CD4-positive, alpha-beta T cell treated with Interleukin-1 beta for 1 hour (primary cell): ENCODE measurements around the gene HFE.
"Not testable (repeated sequence)": the region's sequence is repeated elsewhere in the genome, so short reads cannot be mapped to it uniquely, and the experiment has no call there.

Source experiments
- DNase-seq, 2 donors: peaks; one replicate each; pipeline ENCODE4 v3.0.0-alpha.2; 2020 to 2022

The HFE gene

GRCh38 chr6:26113570-26113969 is 26.3 kb downstream of the HFE start:
- DNase-seq: no peak

DNA sequence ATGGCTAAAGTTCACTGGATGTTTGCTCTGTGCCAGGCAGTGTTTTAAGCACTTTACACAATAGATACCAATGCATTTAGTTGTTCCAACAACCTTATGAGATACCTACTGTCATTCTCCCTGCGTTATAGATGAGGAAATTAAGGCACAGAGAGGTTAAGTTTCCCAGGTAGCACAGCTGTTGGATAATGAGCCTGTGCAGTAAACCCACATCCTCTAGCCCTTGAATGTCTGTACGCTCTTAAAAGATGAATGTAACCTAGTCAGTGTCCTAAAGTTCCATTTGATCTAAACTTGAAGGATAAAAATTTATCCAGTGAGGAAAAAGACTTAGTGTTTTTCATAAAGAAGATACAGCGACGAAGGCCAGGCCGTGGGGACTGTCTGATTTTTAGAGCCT is 28.0 kb downstream of the HFE start:
- no peak for DNase-seq

- DNase-seq: no peak
These were observed 29.0 kb downstream of the HFE start for GRCh38 chr6:26116267-26116666.

- no peak for DNase-seq
These were observed 31.8 kb downstream of the HFE start for GRCh38 chr6:26118999-26119398.

DNA sequence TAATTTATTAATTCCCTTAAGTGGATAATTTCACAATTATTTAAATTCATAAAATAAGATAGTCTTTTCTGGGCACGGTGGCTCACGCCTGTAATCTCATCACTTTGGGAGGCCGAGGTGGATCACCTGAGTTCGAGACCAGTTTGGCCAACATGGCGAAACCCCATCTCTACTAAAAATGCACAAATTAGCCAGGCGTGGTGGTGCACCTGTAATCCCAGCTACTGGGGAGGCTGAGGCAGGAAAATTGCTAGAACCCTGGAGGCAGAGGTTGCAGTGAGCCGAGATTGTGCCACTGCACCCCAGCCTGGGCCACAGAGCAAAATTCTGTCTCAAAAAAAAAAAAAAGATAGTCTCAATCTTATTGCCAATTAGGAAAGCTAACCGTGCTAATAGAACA is 32.9 kb downstream of the HFE start:
- not testable (repeated sequence) for DNase-seq

DNA sequence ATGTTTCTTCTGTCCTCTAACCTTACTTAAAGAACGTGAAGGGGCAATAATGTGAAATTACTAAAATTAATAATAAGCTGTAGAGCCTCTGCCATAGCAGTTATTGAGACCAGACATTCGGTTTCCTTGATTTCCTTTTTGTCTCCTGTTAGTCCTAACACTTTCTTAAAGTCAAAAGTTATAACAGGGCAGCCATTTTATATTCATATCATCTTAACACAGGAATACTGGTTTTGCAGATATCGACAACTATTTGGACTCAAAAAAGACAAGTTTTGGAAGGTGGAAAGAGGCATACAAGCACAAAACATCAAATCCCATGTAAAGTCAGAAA is 33.5 kb downstream of the HFE start:
- no peak for DNase-seq

DNA sequence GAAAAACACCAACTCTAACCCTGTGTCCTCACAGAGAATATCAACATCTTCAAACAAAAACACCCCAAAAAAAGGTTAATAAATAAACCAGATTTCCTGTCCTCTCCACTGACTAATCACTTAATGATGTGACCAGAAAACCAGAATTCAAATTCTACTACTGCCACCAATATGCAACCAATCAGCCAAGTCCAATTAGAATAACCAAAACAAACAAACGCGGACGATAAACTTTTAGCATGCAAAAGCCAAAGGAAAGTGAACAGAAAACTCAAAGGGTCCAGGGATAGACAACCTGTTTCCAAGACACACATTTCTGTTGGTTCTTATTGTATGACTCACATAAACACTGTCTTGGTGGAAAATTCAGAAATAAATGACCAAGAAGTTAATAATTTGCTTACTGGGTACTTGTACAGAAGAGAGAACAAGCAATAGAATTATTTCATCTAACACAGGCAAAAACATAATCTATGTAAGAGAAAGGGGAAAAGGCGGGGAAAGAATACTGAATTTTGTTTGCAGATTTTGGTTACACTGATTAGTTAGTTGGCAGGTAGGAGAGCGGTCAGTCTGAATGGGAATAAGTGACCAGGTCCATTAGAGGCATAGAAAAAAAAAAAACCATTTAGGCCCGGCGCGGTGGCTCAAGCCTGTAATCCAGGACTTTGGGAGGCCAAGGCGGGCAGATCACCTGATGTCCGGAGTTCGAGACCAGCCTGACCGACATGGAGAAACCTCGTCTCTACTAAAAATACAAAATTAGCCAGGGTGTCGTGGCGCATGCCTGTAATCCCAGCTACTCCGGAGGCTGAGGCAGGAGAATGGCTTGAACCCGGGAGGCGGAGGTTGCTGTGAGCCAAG is 34.1 kb downstream of the HFE start:
- DNase-seq: no peak

- no peak for DNase-seq
These were observed 34.8 kb downstream of the HFE start for GRCh38 chr6:26122005-26122388.

- no peak for DNase-seq
These were observed 35.2 kb downstream of the HFE start for GRCh38 chr6:26122402-26122792.

GRCh38 chr6:26122793-26123674 is 35.8 kb downstream of the HFE start:
- DNase-seq: peak; percentile 97

DNA sequence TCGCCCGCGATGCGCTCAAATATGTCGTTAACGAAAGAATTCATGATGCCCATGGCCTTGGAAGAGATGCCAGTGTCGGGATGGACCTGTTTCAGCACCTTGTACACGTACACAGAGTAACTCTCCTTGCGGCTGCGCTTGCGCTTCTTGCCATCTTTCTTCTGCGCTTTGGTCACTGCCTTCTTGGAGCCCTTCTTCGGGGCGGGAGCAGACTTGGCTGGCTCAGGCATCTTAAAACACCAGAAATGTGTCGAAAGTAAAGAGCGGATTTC is 36.4 kb downstream of the HFE start:
- no peak for DNase-seq

DNA sequence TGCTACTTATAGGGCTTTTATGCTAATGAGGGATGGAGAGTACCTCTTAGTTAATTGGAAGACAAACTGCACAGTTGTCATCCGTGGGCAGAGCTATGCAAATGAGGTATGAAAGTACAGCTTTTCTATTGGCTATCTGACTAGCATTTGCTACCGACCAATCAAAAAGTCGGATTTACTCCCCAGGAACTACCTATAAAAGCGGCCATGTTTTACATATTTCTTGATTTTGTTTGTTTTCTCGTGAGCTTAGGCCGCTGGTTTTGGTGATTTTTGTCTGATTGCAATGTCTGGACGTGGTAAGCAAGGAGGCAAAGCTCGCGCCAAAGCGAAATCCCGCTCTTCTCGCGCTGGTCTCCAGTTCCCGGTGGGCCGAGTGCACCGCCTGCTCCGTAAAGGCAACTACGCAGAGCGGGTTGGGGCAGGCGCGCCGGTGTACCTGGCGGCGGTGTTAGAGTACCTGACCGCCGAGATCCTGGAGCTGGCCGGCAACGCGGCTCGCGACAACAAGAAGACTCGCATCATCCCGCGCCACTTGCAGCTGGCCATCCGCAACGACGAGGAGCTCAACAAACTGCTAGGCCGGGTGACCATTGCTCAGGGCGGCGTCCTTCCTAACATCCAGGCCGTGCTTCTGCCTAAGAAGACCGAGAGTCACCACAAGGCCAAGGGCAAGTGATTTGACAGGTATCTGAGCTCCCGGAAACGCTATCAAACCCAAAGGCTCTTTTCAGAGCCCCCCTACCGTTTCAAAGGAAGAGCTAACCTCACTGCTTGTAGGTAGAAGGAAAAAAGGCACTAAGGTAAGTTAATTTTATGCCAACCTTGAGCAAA is 36.9 kb downstream of the HFE start:
- peak; percentile 93 to 96 for DNase-seq

DNA sequence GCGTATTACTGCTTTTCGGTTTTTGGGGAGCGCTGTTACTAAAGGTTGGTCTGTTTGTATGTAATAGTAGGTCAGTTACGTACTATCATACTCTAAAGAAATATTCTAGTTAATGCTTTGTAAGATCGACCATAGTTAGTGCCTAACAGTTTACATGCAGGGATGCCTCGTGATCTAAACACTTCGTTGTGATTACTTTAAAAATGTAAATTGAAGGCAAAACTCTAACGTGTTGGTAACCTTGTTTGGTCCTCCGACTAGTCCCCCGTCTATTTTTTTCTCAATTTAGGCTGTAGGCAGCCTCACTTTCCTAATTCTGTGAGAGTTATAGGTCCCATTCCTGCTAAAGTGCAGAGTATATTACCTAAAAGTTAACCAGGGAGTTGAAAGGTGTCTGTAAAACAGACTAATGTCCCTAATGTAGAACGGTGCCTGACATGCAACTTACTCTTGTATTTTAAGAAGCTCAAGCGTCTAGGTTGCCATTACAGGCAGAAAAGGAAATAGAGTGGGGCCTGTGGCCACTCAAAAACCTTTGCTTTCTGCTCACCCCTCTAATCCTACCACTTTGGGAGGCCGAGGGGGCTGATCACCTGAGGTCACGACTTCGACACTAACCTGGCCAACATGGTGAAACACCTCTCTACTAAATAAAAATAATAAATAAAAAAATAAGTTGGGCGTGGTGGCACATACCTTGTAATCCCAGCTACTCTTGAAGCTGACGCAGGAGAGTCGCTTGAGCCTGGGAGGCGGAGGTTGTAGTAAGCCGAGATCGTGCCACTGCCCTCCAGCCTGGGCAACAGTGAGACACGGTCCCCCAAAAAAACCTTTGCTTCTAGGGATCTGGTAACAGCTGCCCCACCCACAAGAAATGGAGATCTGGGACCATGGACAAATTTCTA is 37.8 kb downstream of the HFE start:
- no peak for DNase-seq

- DNase-seq: no peak
These were observed 39.4 kb downstream of the HFE start for GRCh38 chr6:26126394-26127235.

DNA sequence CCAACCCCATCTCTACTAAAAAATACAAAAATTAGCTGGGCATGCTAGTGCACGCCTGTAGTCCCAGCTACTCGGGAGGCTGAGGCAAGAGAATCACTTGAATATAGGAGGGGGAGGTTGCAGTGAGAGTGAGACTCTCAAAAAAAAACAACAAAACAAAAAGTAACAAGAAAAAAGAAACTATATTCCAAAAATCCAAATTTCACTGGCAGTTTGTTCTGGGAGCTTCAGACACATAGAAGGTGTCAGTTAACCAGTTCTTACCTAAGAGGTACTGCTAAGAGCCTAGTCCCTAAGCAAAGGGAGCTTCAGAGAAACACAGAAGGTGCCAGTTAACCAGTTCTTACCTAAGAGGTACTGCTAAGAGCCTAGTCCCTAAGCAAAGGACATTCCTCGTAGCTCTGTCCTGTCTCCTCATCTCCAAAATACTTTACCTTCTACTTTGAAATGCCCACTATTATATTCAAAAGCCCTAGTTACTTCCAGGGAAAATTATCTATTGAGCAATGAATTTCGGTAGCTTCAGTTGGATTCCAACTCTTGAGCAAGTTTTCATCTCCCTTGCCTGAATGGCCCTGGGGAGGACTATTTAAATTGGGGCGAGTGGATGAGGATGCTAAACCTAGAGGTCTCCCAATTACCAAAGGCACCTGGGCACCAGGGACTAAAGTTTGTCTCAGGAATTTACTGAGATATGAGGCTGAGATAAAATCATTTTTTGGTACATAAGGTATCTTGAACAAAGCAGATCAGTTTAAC is 41.0 kb downstream of the HFE start:
- DNase-seq: no peak

- no peak for DNase-seq
These were observed 42.4 kb downstream of the HFE start for GRCh38 chr6:26129656-26130055.

- DNase-seq: no peak
These were observed 43.5 kb downstream of the HFE start for GRCh38 chr6:26130581-26131249.

GRCh38 chr6:26131618-26132017 is 44.4 kb downstream of the HFE start:
- DNase-seq: no peak

DNA sequence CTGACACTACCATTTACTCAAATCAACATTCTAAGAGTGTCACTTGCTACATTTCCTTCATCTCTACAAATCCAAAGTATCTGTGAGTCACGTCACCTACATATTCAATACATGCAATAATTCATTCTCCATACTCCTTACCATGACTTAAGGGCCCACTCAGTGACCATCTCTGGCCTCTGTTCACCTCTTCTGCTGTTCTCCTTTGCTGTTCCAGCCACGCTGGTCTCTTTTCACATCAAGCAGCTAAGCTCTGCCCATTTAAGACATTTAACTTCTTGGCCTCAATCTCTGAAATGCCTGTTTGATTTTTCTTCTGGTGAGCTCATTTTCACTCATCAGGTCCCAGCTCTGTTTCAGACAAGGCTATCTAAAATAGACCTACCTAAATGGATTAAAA is 46.5 kb downstream of the HFE start:
- DNase-seq: no peak

DNA sequence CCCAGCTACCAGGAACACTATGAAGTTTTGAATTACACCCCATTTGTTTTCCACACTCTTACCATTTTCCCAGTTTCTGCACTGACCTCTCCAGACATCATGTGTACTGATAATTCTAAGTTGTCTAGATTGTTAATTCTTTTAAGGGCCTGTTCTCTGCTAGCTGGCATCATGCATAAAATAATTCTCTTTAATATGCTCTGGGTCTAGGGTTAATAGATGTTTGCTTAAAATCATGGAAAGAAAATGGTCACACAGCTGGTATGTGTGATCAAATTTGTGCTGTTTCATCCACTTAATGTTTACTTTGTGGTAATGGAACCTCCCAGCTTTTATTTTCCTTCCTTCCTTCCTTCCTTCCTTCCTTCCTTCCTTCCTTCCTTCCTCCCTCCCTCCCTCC is 49.1 kb downstream of the HFE start:
- DNase-seq: no peak
